Pancreas (tissue), 10 donors: ENCODE data around the gene PFDN2. TPM values are rescaled to one million over a fixed set of nuclear protein-coding genes. Genes with fewer than 3 reads are reported as not detected.

ENCODE experiments used
- ATAC-seq, 4 donors: fragments of 200-7000 bp; cut with Tn5 transposase; one replicate each; pipeline versions ENCODE4 v1.8.0 to v1.9.1; 2020; ENCODE audit warnings: mild to moderate bottlenecking in 4 of 4, moderate library complexity in 4 of 4
- DNase-seq, 6 donors: peaks; one replicate each; pipeline ENCODE4 v3.0.0-alpha.2; 2020
- FAIRE-seq: peaks from 2 replicates; lab custom pipeline; 2012; peaks lifted over from hg19 to GRCh38; lab: Jason Lieb, UNC
- H3K27ac ChIP-seq, 4 donors: fragments of 200-600 bp; sonication (generic); 1 replicate in 3 of 4; 2 replicates in 1 of 4; pipeline versions ENCODE4 v1.5.0 to v1.8.0; 2020
- H3K27me3 ChIP-seq, 4 donors: fragments of 200-600 bp; one replicate each; pipeline ENCODE4 v1.8.0; 2021
- H3K36me3 ChIP-seq, 3 donors: fragments of 200-600 bp; sonication (generic) in 1 of 3; one replicate each; pipeline versions ENCODE4 v1.5.0 to v1.8.0; 2020 to 2021
- H3K4me1 ChIP-seq, 3 donors: fragments of 200-600 bp; one replicate each; pipeline ENCODE4 v1.8.0; 2021
- H3K4me3 ChIP-seq, 4 donors: fragments of 200-600 bp; sonication (generic) in 2 of 4; one replicate each; pipeline versions ENCODE4 v1.5.0 to v1.8.0; 2020 to 2021
- H3K9me3 ChIP-seq, 4 donors: fragments of 200-600 bp; one replicate each; pipeline ENCODE4 v1.8.0; 2021
- WGBS, 2 donors: extraction: QIAGEN DNeasy Blood & Tissue Kit; methylation state at CpG; one replicate each; pipeline ENCODE4 v1.1.7; 2013; 5-methylcytosine and 5-hydroxymethylcytosine counted together
- intact Hi-C, 3 donors: fragments of 100-400 bp; cut with DNase I; formaldehyde crosslinking; loops; one replicate each; pipeline versions ENCODE4 v1.11.1 to v1.14.2; 2022
- polyA plus RNA-seq, 2 donors: library from polyadenylated mRNA; stranded (reverse); fragments of 200-250 nt; gene quantifications; one replicate each; pipeline ENCODE4 v1.2.3, GENCODE V29; 2013
- total RNA-seq, 6 donors: library from RNA; stranded (reverse); fragmentation: NEBNext Ultra II Directional in 4 of 6; extraction: Animal tissue kit (Norgen Biotek cat#: 25700) in 4 of 6; gene quantifications; one replicate each; pipeline versions ENCODE4 v1.2.1 to v1.2.4, GENCODE V29; 2021 to 2023
- TF ChIP-seq, protein P1 (sequence below), 4 donors: fragments of 200-600 bp; sonication (generic) in 3 of 4; IDR thresholded peaks; one replicate each; pipeline versions ENCODE4 v1.5.0 to v1.8.0; 2021; ENCODE audit warnings: antibody characterized with exemption in 4 of 4
- donor health status: healthy with polysubstance abuse.
- donor health status: DM: no; HTN: no; CAD: no; lungs with moderate emphysema.
- donor health status: DM: no; HTN: no; CAD: no.
- donor health status: control.
- donor health status: control.
- donor health status: Bipolar disorder and iron deficiency.
- donor health status: DM: yes; HTN: yes; CAD: no.
- donor health status: DM: no; HTN: no; CAD: no.
- donor health status: DM: no; HTN: no; CAD: no.
- donor health status: DM: yes; HTN: yes; CAD: no.

The PFDN2 gene
- total and polyA plus RNA-seq, 8 donors = 9.8 to 91.6 (median 18.7) TPM

DNA sequence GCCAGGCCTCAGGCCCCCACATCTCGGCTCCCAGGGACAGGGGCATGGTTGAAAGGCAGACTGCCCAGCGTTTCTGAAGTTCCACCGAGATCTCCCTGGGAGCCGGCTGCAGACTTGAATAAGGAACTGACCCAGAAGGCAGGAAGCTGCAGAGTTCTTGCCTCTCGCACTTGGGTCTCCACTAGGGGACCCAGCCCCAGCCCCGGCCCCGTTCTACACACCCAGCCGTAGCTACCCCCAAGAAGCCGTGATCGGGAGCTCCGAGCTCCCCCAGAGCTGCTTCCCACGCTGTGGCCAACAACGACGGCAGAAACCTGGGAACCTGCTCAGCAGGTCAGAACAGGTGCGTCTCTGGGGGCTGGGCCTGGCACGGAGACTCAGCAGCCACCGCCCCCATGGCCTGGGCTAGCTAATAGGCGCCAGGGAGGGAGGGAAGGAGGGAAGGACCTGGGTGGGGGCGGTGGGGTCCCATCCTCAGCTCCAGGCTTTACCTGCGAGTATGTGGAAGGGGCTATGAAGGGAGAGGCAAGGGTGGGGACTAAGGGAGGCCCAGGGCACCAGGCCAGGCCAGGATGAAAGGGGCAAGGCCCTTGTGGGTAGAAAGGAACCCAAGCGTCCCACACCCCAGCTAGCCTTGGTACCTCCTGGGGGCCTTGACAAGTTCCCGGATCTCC is 28.4 kb downstream of the PFDN2 start, which contains the start of gene NECTIN4:
Gene NECTIN4 (minus strand): TSS at position 308 of the 674 bp plus-strand sequence. CDS start 262 bp downstream, at position 46.
- intact Hi-C loops = no loop called here
- WGBS, 2 donors = 13 to 15% methylated on average over 21 to 22 of the region's 22 CpGs
- no peak for FAIRE-seq

GRCh38 chr1:161088587-161089110 is 29.2 kb downstream of the PFDN2 start:
- FAIRE-seq (no peak), DNase-seq (peak in 2 of 6 donors; percentile 29 to 65), ATAC-seq (peak; percentile 51 to 85 (median 67))
- Histone ChIP-seq H3K4me3 (peak overlapping the region in 3 of 4 donors; percentile 19 to 45 (median 35)), H3K27ac (peak overlapping the region in 3 of 4 donors; percentile 54 to 88 (median 73)), H3K36me3 (no peaks in the 10 kb centered on the region), H3K4me1 (peaks cover 0 to 26% (median 22%) of the 10 kb centered on the region in 3 donors), H3K27me3 (no peaks in the 10 kb centered on the region), H3K9me3 (no peaks in the 10 kb centered on the region)
- 41 to 43% methylated on average over 3 of the region's 3 CpGs for WGBS, 2 donors
- TF ChIP-seq, protein P1, sequence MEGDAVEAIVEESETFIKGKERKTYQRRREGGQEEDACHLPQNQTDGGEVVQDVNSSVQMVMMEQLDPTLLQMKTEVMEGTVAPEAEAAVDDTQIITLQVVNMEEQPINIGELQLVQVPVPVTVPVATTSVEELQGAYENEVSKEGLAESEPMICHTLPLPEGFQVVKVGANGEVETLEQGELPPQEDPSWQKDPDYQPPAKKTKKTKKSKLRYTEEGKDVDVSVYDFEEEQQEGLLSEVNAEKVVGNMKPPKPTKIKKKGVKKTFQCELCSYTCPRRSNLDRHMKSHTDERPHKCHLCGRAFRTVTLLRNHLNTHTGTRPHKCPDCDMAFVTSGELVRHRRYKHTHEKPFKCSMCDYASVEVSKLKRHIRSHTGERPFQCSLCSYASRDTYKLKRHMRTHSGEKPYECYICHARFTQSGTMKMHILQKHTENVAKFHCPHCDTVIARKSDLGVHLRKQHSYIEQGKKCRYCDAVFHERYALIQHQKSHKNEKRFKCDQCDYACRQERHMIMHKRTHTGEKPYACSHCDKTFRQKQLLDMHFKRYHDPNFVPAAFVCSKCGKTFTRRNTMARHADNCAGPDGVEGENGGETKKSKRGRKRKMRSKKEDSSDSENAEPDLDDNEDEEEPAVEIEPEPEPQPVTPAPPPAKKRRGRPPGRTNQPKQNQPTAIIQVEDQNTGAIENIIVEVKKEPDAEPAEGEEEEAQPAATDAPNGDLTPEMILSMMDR (IDR thresholded peaks at IDR 0.05) = no peak
- intact Hi-C loops = no loop called here

More for the DNA sequence above, 28.4 kb downstream of the PFDN2 start, which contains the start of gene NECTIN4:
- DNase-seq = peak; percentile 82 to 93 (median 85)
- TF ChIP-seq, protein P1 (IDR thresholded peaks at IDR 0.05) = no peak
- no peaks in the 10 kb centered on the region for H3K9me3 ChIP-seq
- peak within 1 kb of the TSS; percentile 19 to 45 (median 27) for H3K4me3 ChIP-seq
- peak within 1 kb of the TSS; percentile 49 to 88 (median 64) for H3K27ac ChIP-seq
- H3K27me3 ChIP-seq = no peaks in the 10 kb centered on the region
- no peaks in the 10 kb centered on the region for H3K36me3 ChIP-seq
- peaks cover 0 to 19% (median 15%) of the 10 kb centered on the region in 3 donors for H3K4me1 ChIP-seq
- peak; percentile 94 to 97 (median 95) for ATAC-seq

- Histone ChIP-seq H3K4me3 (no peak overlapping the region), H3K27ac (no peak overlapping the region), H3K36me3 (no peaks in the 10 kb centered on the region), H3K9me3 (no peaks in the 10 kb centered on the region), H3K4me1 (peaks cover 0 to 32% (median 31%) of the 10 kb centered on the region in 3 donors), H3K27me3 (no peaks in the 10 kb centered on the region)
- DNase-seq (peak in 1 of 6 donors; percentile 44), ATAC-seq (no peak), FAIRE-seq (no peak)
- intact Hi-C loops = no loop called here
- TF ChIP-seq, protein P1 (IDR thresholded peaks at IDR 0.05) = no peak
- 69 to 76% methylated on average over 4 of the region's 4 CpGs for WGBS, 2 donors
Observed at GRCh38 chr1:161086457-161086856, 31.4 kb downstream of the PFDN2 start.

DNA sequence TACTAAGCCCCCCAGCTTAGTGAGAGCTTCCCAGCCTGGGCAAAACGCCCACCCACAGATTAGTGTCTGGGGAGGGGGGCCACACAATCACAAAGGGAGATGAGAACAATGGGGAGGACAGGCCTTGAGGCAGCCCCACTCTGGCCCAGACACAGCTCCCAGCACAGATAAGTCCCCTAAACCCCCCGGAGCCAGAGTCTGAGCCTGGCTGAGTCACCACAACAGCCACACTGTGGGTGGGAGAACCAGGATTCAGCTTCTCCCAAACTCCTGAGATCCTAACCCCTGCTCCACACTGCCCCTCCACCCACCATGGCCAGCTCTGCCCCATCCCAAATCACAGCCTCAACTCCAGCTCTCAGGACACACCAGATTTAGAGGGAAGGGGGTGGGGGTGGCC is 32.7 kb downstream of the PFDN2 start:
- H3K4me3 ChIP-seq = no peak overlapping the region
- H3K36me3 ChIP-seq = no peaks in the 10 kb centered on the region
- H3K4me1 ChIP-seq = peaks cover 0 to 31% (median 30%) of the 10 kb centered on the region in 3 donors
- H3K9me3 ChIP-seq = no peaks in the 10 kb centered on the region
- 65 to 69% methylated on average over 2 of the region's 2 CpGs for WGBS, 2 donors
- TF ChIP-seq, protein P1 (IDR thresholded peaks at IDR 0.05) = no peak
- FAIRE-seq (no peak), DNase-seq (peak in 1 of 6 donors; percentile 47), ATAC-seq (no peak)
- no peaks in the 10 kb centered on the region for H3K27me3 ChIP-seq
- intact Hi-C loops = no loop called here
- H3K27ac ChIP-seq = peak overlapping the region in 1 of 4 donors; percentile 79
